ENCODE data around the gene TCN2.

DNA sequence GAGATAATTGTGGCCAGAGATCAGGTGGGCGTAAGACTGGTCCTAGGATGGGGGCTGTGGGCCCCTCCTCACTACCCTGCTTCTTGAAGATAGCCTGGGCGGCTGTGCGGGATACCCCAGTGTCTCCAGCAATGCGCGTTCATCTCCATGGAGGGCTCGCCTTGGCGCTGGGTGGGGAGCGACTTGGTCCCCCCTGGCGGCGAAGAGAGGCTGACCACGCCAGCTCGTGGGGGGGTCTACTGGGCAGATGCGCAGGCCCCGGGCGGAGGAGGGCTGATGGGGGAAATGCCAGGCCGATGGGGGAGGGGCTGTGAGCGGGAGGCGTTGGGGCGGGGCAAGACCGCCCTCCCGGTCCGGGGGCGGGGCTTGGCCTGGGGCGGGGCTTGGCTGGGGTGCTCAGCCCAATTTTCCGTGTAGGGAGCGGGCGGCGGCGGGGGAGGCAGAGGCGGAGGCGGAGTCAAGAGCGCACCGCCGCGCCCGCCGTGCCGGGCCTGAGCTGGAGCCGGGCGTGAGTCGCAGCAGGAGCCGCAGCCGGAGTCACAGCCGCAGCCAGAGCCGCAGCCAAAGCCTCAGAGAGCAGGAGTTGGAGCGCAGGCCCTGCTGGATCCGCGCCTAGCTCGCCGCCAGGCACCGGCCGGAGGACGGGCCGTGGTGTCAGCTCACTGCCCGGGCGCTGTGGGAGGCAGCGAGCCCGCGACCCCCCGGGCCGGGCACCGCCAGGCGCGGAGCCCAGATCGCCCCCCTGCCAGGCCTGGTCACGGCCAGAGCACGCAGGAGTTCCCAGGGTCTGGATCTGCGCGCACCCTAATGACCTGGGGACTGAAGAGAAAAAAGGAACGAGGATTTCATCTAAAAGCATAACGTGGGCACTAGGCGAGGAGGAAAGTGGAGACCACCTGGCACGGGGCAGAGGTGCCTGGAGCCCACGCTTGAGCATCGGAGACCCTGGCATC lies 28.6 kb downstream of the TCN2 start, which contains the start of gene SLC35E4:
- TF ChIP-seq POLR2AphosphoS5 (IDR thresholded peaks at IDR 0.05; ENCODE audit: low read depth, low read length): no peak
- peak; percentile 37; the same call in 1 of the 2 replicates for TF ChIP-seq POLR2A (IDR thresholded peaks at IDR 0.05; ENCODE audit: low read depth, low read length)
- no peak for TF ChIP-seq TAF1 (IDR thresholded peaks at IDR 0.05; ENCODE audit: borderline replicate concordance, low read depth, low read length)

Data from GM12892 (cell line).